Measurements from ENCODE around the gene TBC1D24. TPM values are rescaled to one million over a fixed set of nuclear protein-coding genes. Genes with fewer than 3 reads are reported as not detected.
"Not testable (repeated sequence)": the region's sequence is repeated elsewhere in the genome, so short reads cannot be mapped to it uniquely, and the experiment has no call there.

TBC1D24 gene
- total RNA-seq, 1 experiment from 2014 or later: 24.6 TPM

- H3K4me3 ChIP-seq (replicated peaks in 1 of 2; ENCODE audit: low read depth in 1 of 2, low read length in 2 of 2): no peak overlapping the region
- peaks cover 12 to 47% of the 10 kb centered on the region in 2 experiments for H3K4me1 ChIP-seq (ENCODE audit: control insufficient read depth in 1 of 2, insufficient read depth in 2 of 2, low read length in 2 of 2)
- RAD21 ChIA-PET (ENCODE audit: low non-redundant PET in 1 of 2, low total read pairs in 2 of 2, uncharacterized antibody in 2 of 2, unreplicated experiment in 2 of 2): no interaction called here
These were observed 59.0 kb downstream of the TBC1D24 start for GRCh38 chr16:2533912-2534311.

GRCh38 chr16:2534335-2534734, 59.4 kb downstream of the TBC1D24 start:
- CTCF ChIA-PET: not testable (repeated sequence)

More at GRCh38 chr16:2533912-2534311, 59.0 kb downstream of the TBC1D24 start:
- H3K4me2 ChIP-seq (ENCODE audit: low read length): no peak overlapping the region
- peaks cover 4% of the 10 kb centered on the region; the same call in 1 of the 2 replicates for H3K79me2 ChIP-seq (ENCODE audit: insufficient read depth, low read length)
- H3K9ac ChIP-seq (ENCODE audit: low read length): no peak overlapping the region
- ChIA-PET POLR2A (no interaction called here), CTCF (no interaction called here)
- no peaks in the 10 kb centered on the region for H3K9me2 ChIP-seq (ENCODE audit: insufficient read depth)
- peak overlapping the region; percentile 93; the same call in 1 of the 2 replicates for H3K27ac ChIP-seq (ENCODE audit: low read depth, low read length)
- H4K20me1 ChIP-seq (ENCODE audit: insufficient read depth): no peaks in the 10 kb centered on the region
- no peak for ATAC-seq
- no peak overlapping the region for H2AFZ ChIP-seq (ENCODE audit: low read depth, low read length, poor library complexity, severe bottlenecking)
- TF ChIP-seq, protein P1, sequence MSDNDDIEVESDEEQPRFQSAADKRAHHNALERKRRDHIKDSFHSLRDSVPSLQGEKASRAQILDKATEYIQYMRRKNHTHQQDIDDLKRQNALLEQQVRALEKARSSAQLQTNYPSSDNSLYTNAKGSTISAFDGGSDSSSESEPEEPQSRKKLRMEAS (IDR thresholded peaks at IDR 0.05): no peak
- TF ChIP-seq SP1 (IDR thresholded peaks at IDR 0.05; ENCODE audit: low read depth) (no peak), ZFX (IDR thresholded peaks at IDR 0.05) (no peak), CBX3 (IDR thresholded peaks at IDR 0.05; ENCODE audit: low read depth) (no peak)
- intact Hi-C loops (cut with micrococcal nuclease): no loop called here
- peaks cover 0 to 14% of the 10 kb centered on the region in 2 experiments; a peak in 2 of 4 replicates for H3K36me3 ChIP-seq (ENCODE audit: control insufficient read depth in 1 of 2, insufficient read depth in 2 of 2, low read length in 2 of 2)
- H3K27me3 ChIP-seq (ENCODE audit: insufficient read depth, low read length): no peaks in the 10 kb centered on the region
- H3K9me3 ChIP-seq (ENCODE audit: control insufficient read depth in 1 of 2, insufficient read depth in 1 of 2, low read depth in 1 of 2, low read length in 2 of 2): no peaks in the 10 kb centered on the region
- BruUV-seq (replicated peaks): no TSS peak
- DNase-seq (ENCODE audit: low read depth, low spot score): no peak

More at GRCh38 chr16:2534335-2534734, 59.4 kb downstream of the TBC1D24 start:
- DNase-seq (ENCODE audit: low read depth, low spot score); RAD21 ChIA-PET (ENCODE audit: low non-redundant PET in 1 of 2, low total read pairs in 2 of 2, uncharacterized antibody in 2 of 2, unreplicated experiment in 2 of 2); POLR2A ChIA-PET; H3K4me3 ChIP-seq (replicated peaks in 1 of 2; ENCODE audit: low read depth in 1 of 2, low read length in 2 of 2); H3K4me2 ChIP-seq (ENCODE audit: low read length); intact Hi-C loops (cut with micrococcal nuclease); H4K20me1 ChIP-seq (ENCODE audit: insufficient read depth); H3K27me3 ChIP-seq (ENCODE audit: insufficient read depth, low read length); H3K36me3 ChIP-seq (ENCODE audit: control insufficient read depth in 1 of 2, insufficient read depth in 2 of 2, low read length in 2 of 2); H3K9ac ChIP-seq (ENCODE audit: low read length); H3K79me2 ChIP-seq (ENCODE audit: insufficient read depth, low read length); BruUV-seq (replicated peaks); H3K27ac ChIP-seq (ENCODE audit: low read depth, low read length); H3K9me2 ChIP-seq (ENCODE audit: insufficient read depth); ATAC-seq; H3K9me3 ChIP-seq (ENCODE audit: control insufficient read depth in 1 of 2, insufficient read depth in 1 of 2, low read depth in 1 of 2, low read length in 2 of 2); H2AFZ ChIP-seq (ENCODE audit: low read depth, low read length, poor library complexity, severe bottlenecking): not testable (repeated sequence)
- H3K4me1 ChIP-seq (ENCODE audit: control insufficient read depth in 1 of 2, insufficient read depth in 2 of 2, low read length in 2 of 2): peaks cover 13 to 47% of the 10 kb centered on the region in 2 experiments
